Kidney epithelial cell (primary cell): Measurements from ENCODE around the gene PSMC3. TPM values are rescaled to one million over a fixed set of nuclear protein-coding genes. Genes with fewer than 3 reads are reported as not detected.
A peak's percentile ranks its signal among the peaks of the same experiment; 100 is the strongest.

Experiments used
- DNase-seq: peaks from one replicate; pipeline ENCODE4 v3.0.0-alpha.2; 2010; ENCODE audit warnings: low read depth
- H3K27me3 ChIP-seq: 2 replicates; pipeline ENCODE4 v1.6.0; 2011; ENCODE audit warnings: low read length; ENCODE audit not compliant: control insufficient read depth, insufficient read depth
- H3K36me3 ChIP-seq: 2 replicates; pipeline ENCODE4 v1.5.1; 2011; ENCODE audit warnings: low read length; ENCODE audit not compliant: control insufficient read depth, insufficient read depth
- H3K4me3 ChIP-seq: 2 replicates; pipeline ENCODE4 v1.5.1; 2011; ENCODE audit warnings: low read depth, mild to moderate bottlenecking, control low read depth, low read length
- total RNA-seq: library from RNA; depleted of rRNA; stranded (reverse); fragments of >200 nt; gene quantifications from 2 replicates; pipeline ENCODE4 v1.2.3, GENCODE V29; 2015
- TF ChIP-seq, protein P1 (sequence below): IDR thresholded peaks from 2 replicates; pipeline ENCODE4 v1.5.1; 2011; ENCODE audit warnings: mild to moderate bottlenecking, moderate library complexity, low read length, control low read depth, inconsistent platforms; ENCODE audit not compliant: insufficient read depth, poor library complexity, severe bottlenecking

PSMC3 gene
- total RNA-seq, 1 donor from 2014 or later, result 126 TPM

GRCh38 chr11:47434011-47434786 lies 8.0 kb upstream of the PSMC3 start:
- no peak overlapping the region for H3K4me3 ChIP-seq
- TF ChIP-seq, protein P1, sequence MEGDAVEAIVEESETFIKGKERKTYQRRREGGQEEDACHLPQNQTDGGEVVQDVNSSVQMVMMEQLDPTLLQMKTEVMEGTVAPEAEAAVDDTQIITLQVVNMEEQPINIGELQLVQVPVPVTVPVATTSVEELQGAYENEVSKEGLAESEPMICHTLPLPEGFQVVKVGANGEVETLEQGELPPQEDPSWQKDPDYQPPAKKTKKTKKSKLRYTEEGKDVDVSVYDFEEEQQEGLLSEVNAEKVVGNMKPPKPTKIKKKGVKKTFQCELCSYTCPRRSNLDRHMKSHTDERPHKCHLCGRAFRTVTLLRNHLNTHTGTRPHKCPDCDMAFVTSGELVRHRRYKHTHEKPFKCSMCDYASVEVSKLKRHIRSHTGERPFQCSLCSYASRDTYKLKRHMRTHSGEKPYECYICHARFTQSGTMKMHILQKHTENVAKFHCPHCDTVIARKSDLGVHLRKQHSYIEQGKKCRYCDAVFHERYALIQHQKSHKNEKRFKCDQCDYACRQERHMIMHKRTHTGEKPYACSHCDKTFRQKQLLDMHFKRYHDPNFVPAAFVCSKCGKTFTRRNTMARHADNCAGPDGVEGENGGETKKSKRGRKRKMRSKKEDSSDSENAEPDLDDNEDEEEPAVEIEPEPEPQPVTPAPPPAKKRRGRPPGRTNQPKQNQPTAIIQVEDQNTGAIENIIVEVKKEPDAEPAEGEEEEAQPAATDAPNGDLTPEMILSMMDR, result no peak
- DNase-seq, result no peak
- no peaks in the 10 kb centered on the region for H3K36me3 ChIP-seq
- no peaks in the 10 kb centered on the region for H3K27me3 ChIP-seq

- Histone ChIP-seq H3K36me3 (no peaks in the 10 kb centered on the region), H3K4me3 (no peak overlapping the region), H3K27me3 (no peaks in the 10 kb centered on the region)
- no peak for DNase-seq
- TF ChIP-seq, protein P1, result no peak
Observed at GRCh38 chr11:47433157-47433556, 6.9 kb upstream of the PSMC3 start.

DNA sequence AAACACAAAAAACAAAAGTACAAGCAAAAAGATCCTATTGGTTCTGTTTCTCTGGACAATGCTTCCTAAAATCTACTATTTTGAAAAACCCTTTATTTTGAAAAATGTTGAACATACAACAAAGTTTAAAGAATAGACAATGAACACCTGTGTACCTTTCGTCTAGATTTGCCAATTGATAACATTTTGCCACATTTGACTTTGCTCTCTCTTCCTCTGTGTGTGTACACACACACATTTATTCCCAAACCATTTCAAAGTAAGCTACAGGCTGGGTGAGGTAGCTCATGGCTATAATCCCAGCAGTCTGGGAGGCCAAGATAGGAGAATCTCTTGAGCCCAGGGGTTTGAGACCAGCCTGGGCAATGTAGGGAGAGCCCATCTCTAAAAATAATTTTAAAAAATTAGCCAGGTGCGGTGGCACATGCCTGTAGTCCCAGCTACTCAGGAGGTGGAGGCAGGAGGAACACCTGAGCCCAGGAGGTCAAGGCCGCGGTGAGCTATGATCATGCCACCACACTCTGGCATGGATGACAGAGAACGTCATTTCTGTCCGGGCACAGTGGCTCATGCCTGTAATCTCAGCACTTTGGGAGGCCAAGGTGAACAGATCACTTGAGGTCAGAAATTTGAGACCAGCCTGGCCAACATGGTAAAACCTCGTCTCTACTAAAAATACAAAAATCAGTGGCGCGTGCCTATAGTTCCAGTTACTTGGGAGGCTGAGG lies 5.3 kb upstream of the PSMC3 start:
- DNase-seq, result no peak
- TF ChIP-seq, protein P1, result no peak
- Histone ChIP-seq H3K4me3 (no peak overlapping the region), H3K36me3 (no peaks in the 10 kb centered on the region), H3K27me3 (no peaks in the 10 kb centered on the region)

DNA sequence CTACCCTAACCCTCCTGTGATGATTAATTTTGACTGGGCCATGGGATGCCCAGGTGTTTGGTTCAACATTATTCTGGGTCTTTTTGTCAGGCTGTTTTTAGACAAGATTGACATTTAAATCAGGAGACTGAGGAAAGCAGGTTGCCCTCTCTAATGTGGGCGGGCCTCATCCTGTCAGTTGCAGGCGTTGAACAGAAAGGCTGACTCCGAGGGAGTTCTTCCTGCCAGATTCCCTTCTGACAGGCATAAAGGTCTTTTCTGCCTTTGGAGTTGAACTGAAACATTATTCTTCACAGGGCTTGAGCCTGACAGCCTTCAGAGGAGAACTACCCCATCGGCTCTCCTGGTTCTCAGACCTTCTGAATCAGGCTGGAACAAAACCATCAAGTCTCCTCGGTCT lies 4.3 kb upstream of the PSMC3 start:
- TF ChIP-seq, protein P1, result no peak
- Histone ChIP-seq H3K27me3 (no peaks in the 10 kb centered on the region), H3K4me3 (no peak overlapping the region), H3K36me3 (no peaks in the 10 kb centered on the region)
- DNase-seq, result no peak

DNA sequence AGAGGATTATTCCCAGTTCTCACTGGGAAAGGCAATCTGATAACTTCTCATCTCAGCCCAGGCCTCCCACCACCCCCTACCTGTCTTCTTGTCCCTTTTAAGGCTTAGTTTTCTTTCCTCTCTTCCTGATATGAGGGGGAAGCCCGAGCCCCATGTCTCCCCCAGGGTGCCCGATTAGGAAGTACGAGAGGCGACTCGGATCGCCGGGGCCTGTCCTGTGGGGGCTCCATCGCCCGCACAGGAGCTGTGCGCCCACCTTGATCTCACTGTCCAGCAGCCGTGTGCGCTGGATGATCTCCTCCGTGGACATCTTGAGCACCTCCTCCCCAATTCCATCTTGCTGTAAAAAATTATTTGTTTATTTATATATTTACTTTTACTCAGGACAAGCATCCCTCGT lies 628 bp downstream of the PSMC3 start:
- no peak for DNase-seq
- Histone ChIP-seq H3K36me3 (peaks cover 4% of the 10 kb centered on the region), H3K27me3 (no peaks in the 10 kb centered on the region), H3K4me3 (peak overlapping the region; percentile 99)
- TF ChIP-seq, protein P1, result no peak
